HepG2 (cell line): Measurements from ENCODE around the gene AKAP8. TPM values are rescaled to one million over a fixed set of nuclear protein-coding genes. Genes with fewer than 3 reads are reported as not detected.
"Not testable (repeated sequence)": the region's sequence is repeated elsewhere in the genome, so short reads cannot be mapped to it uniquely, and the experiment has no call there.

Experiments
- CREM ChIP-seq, 2 experiments: sonication (generic) in 1 of 2; formaldehyde crosslinking in 1 of 2; IDR thresholded peaks; 2 replicates each; pipeline versions ENCODE4 v1.4.0 to v1.6.1; 2016 to 2020; ENCODE audit warnings: antibody characterized with exemption in 1 of 2, mild to moderate bottlenecking in 1 of 2, missing genetic modification reagents in 1 of 2
- DPF2 ChIP-seq: sonication (generic); formaldehyde crosslinking; IDR thresholded peaks from 2 replicates; pipeline ENCODE4 v1.4.0; 2020; ENCODE audit warnings: mild to moderate bottlenecking, low read depth, missing genetic modification reagents, borderline replicate concordance
- ERF ChIP-seq: IDR thresholded peaks from 2 replicates; pipeline ENCODE4 v1.6.1; 2018; ENCODE audit warnings: missing biosample characterization, missing genetic modification reagents
- GABPB1 ChIP-seq: IDR thresholded peaks from 2 replicates; pipeline ENCODE4 v1.6.1; 2016; ENCODE audit warnings: mild to moderate bottlenecking, missing genetic modification reagents, moderate library complexity, missing compliant biosample characterization
- GATAD1 ChIP-seq: IDR thresholded peaks from 2 replicates; pipeline ENCODE4 v1.6.1; 2016; ENCODE audit warnings: missing genetic modification reagents, missing compliant biosample characterization
- GATAD2A ChIP-seq: IDR thresholded peaks from 2 replicates; pipeline ENCODE4 v1.6.1; 2016
- HDAC1 ChIP-seq: sonication (generic); formaldehyde crosslinking; IDR thresholded peaks from 2 replicates; pipeline ENCODE4 v1.5.1; 2020; ENCODE audit warnings: mild to moderate bottlenecking, missing genetic modification reagents
- HMG20A ChIP-seq: IDR thresholded peaks from 2 replicates; pipeline ENCODE4 v1.6.1; 2016; ENCODE audit warnings: borderline replicate concordance
- HNF4G ChIP-seq, 2 experiments: sonication (generic) in 1 of 2; formaldehyde crosslinking in 1 of 2; IDR thresholded peaks; 2 replicates each; pipeline versions ENCODE4 v1.4.0 to v1.6.1; 2011 to 2020; ENCODE audit warnings: borderline replicate concordance in 2 of 2, low read depth in 2 of 2, mild to moderate bottlenecking in 2 of 2, low read length in 1 of 2, missing genetic modification reagents in 1 of 2, moderate library complexity in 1 of 2
- HOXA3 ChIP-seq: sonication (generic); formaldehyde crosslinking; IDR thresholded peaks from 2 replicates; pipeline ENCODE4 v1.5.0; 2020; ENCODE audit warnings: missing genetic modification reagents
- KLF16 ChIP-seq, 2 experiments: sonication (generic) in 1 of 2; formaldehyde crosslinking in 1 of 2; IDR thresholded peaks; 2 replicates each; pipeline versions ENCODE4 v1.6.1 to v1.8.0; 2016 to 2023; ENCODE audit warnings: missing genetic modification reagents in 2 of 2, missing compliant biosample characterization in 1 of 2
- MYPOP ChIP-seq: sonication (generic); formaldehyde crosslinking; IDR thresholded peaks from 2 replicates; pipeline ENCODE4 v1.8.1; 2023; ENCODE audit warnings: mild to moderate bottlenecking, moderate library complexity, missing genetic modification reagents
- NCOA2 ChIP-seq: sonication (generic); formaldehyde crosslinking; IDR thresholded peaks from 2 replicates; pipeline ENCODE4 v1.8.0; 2022; ENCODE audit warnings: inconsistent platforms
- NCOR1 ChIP-seq: fragments of 200-600 bp; sonication (generic); IDR thresholded peaks from 2 replicates; pipeline ENCODE4 v1.7.0; 2017; ENCODE audit warnings: antibody characterized with exemption, low read length, borderline replicate concordance
- NR2F6 ChIP-seq, 2 experiments: IDR thresholded peaks; 2 replicates each; pipeline ENCODE4 v1.6.1; 2016; ENCODE audit warnings: antibody characterized with exemption in 1 of 2, mild to moderate bottlenecking in 1 of 2
- PATZ1 ChIP-seq: sonication (generic); formaldehyde crosslinking; IDR thresholded peaks from 2 replicates; pipeline ENCODE4 v1.4.0; 2020; ENCODE audit warnings: missing genetic modification reagents
- RXRA ChIP-seq: sonication (generic); formaldehyde crosslinking; IDR thresholded peaks from 2 replicates; pipeline ENCODE4 v1.5.1; 2020; ENCODE audit warnings: missing genetic modification reagents
- RXRB ChIP-seq: IDR thresholded peaks from 2 replicates; pipeline ENCODE4 v1.6.1; 2016; ENCODE audit warnings: borderline replicate concordance, missing genetic modification reagents, missing compliant biosample characterization
- SALL1 ChIP-seq: sonication (generic); formaldehyde crosslinking; IDR thresholded peaks from 2 replicates; pipeline ENCODE4 v1.8.0; 2022; ENCODE audit warnings: mild to moderate bottlenecking, missing genetic modification reagents
- SAP130 ChIP-seq: IDR thresholded peaks from 2 replicates; pipeline ENCODE4 v1.6.1; 2016; ENCODE audit warnings: low read depth
- ZNF788 ChIP-seq: sonication (generic); formaldehyde crosslinking; IDR thresholded peaks from 2 replicates; pipeline ENCODE4 v1.5.0; 2020; ENCODE audit warnings: mild to moderate bottlenecking, missing genetic modification reagents, borderline replicate concordance
- polyA plus RNA-seq, 8 experiments: library from polyadenylated mRNA; depleted of rRNA in 3 of 8; stranded (reverse) in 7 of 8; unstranded in 1 of 8; fragments of >200 nt; fragmentation: Illumina TruSeq in 4 of 8; extraction: Trizol in 4 of 8; gene quantifications; 2 replicates each; pipeline versions ENCODE4 v1.2.1 to v1.2.3, GENCODE V29; 2011 to 2016; ENCODE audit warnings: low read depth in 4 of 8, missing spikeins in 1 of 8, mixed read lengths in 1 of 8; ENCODE audit not compliant: insufficient read depth in 1 of 8
- total RNA-seq, 5 experiments: library from RNA; depleted of rRNA; stranded (reverse); fragments of >200 nt; fragmentation: Illumina TruSeq; extraction: Trizol; gene quantifications; 2 replicates each; pipeline ENCODE4 v1.2.3, GENCODE V29; 2016; ENCODE audit warnings: low read depth in 1 of 5
- TF ChIP-seq, protein P1 (sequence below): IDR thresholded peaks from 2 replicates; pipeline ENCODE4 v1.6.1; 2016; ENCODE audit warnings: low read depth, missing genetic modification reagents, missing compliant biosample characterization

AKAP8 gene
- total and polyA plus RNA-seq, 2 of the 13 experiments (the other 11 are each of a cell fraction or from before 2014, with no cell fraction given), result 15.9 to 22.1 TPM

DNA sequence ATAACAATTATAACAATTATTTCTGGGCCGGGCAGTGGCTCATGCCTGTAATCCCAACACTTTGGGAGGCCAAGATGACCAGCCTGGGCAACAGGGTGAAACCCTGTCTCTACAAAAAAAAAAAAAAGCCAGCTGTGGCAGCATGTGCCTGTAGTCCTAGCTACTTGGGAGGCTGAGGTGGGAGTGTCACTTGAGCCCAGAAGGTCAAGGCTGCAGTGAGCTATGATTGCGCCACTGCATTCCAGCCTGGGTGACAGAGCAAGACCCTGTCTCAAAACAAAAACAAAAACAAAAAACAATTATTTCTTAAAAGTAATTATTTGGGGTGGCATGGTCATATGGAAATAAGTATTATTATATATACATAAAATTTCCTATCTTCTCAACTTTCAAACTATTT, 31.8 kb upstream of the AKAP8 start (continued):
- peak; percentile 37; the same call in 1 of the 2 replicates for TF ChIP-seq GABPB1 (CRISPR knock-in tag)
- TF ChIP-seq DPF2 (CRISPR knock-in tag), result peak; percentile 47; the same call in 1 of the 2 replicates
- TF ChIP-seq HMG20A (CRISPR knock-in tag), result peak; percentile 65; the same call in 1 of the 2 replicates
- TF ChIP-seq GATAD1 (CRISPR knock-in tag), result 0 out of 2 replicates have a peak, but pooled peaks have one; percentile 41
- 0 out of 2 replicates have a peak, but pooled peaks have one; percentile 35 for TF ChIP-seq CREM (IDR thresholded peaks at IDR 0.05)
- not testable (repeated sequence) for TF ChIP-seq CREM (CRISPR knock-in tag; IDR thresholded peaks at IDR 0.05); HNF4G (CRISPR knock-in tag; IDR thresholded peaks at IDR 0.05; ENCODE audit: borderline replicate concordance, low read depth)
- peak; percentile 61; the same call in 1 of the 2 replicates for TF ChIP-seq HOXA3 (CRISPR knock-in tag)
- peak; percentile 27; the same call in 1 of the 2 replicates for TF ChIP-seq HNF4G (IDR thresholded peaks at IDR 0.05; ENCODE audit: borderline replicate concordance, low read depth, low read length)
- peak in 1 of 2 experiments; percentile 73; a peak in 1 of 4 replicates for TF ChIP-seq KLF16 (CRISPR knock-in tag; IDR thresholded peaks at IDR 0.05)
- peak; percentile 53; the same call in 1 of the 2 replicates for TF ChIP-seq NCOR1
- TF ChIP-seq ERF (CRISPR knock-in tag), result peak; percentile 29; the same call in 1 of the 2 replicates
- TF ChIP-seq, protein P1, sequence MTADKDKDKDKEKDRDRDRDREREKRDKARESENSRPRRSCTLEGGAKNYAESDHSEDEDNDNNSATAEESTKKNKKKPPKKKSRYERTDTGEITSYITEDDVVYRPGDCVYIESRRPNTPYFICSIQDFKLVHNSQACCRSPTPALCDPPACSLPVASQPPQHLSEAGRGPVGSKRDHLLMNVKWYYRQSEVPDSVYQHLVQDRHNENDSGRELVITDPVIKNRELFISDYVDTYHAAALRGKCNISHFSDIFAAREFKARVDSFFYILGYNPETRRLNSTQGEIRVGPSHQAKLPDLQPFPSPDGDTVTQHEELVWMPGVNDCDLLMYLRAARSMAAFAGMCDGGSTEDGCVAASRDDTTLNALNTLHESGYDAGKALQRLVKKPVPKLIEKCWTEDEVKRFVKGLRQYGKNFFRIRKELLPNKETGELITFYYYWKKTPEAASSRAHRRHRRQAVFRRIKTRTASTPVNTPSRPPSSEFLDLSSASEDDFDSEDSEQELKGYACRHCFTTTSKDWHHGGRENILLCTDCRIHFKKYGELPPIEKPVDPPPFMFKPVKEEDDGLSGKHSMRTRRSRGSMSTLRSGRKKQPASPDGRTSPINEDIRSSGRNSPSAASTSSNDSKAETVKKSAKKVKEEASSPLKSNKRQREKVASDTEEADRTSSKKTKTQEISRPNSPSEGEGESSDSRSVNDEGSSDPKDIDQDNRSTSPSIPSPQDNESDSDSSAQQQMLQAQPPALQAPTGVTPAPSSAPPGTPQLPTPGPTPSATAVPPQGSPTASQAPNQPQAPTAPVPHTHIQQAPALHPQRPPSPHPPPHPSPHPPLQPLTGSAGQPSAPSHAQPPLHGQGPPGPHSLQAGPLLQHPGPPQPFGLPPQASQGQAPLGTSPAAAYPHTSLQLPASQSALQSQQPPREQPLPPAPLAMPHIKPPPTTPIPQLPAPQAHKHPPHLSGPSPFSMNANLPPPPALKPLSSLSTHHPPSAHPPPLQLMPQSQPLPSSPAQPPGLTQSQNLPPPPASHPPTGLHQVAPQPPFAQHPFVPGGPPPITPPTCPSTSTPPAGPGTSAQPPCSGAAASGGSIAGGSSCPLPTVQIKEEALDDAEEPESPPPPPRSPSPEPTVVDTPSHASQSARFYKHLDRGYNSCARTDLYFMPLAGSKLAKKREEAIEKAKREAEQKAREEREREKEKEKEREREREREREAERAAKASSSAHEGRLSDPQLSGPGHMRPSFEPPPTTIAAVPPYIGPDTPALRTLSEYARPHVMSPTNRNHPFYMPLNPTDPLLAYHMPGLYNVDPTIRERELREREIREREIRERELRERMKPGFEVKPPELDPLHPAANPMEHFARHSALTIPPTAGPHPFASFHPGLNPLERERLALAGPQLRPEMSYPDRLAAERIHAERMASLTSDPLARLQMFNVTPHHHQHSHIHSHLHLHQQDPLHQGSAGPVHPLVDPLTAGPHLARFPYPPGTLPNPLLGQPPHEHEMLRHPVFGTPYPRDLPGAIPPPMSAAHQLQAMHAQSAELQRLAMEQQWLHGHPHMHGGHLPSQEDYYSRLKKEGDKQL (CRISPR knock-in tag), result 0 out of 2 replicates have a peak, but pooled peaks have one; percentile 34
- peak; percentile 71 for TF ChIP-seq SALL1 (CRISPR knock-in tag)
- peak; percentile 69 for TF ChIP-seq NCOA2
- peak; percentile 46; the same call in 1 of the 2 replicates for TF ChIP-seq RXRA (CRISPR knock-in tag)
- TF ChIP-seq ZNF788 (CRISPR knock-in tag), result 0 out of 2 replicates have a peak, but pooled peaks have one; percentile 64
- TF ChIP-seq HDAC1 (CRISPR knock-in tag), result peak; percentile 73; the same call in 1 of the 2 replicates
- peak; percentile 56; the same call in 1 of the 2 replicates for TF ChIP-seq PATZ1 (CRISPR knock-in tag)
- peak; percentile 84 for TF ChIP-seq GATAD2A (CRISPR knock-in tag)
- TF ChIP-seq SAP130 (CRISPR knock-in tag), result peak; percentile 93
- TF ChIP-seq MYPOP, result 0 out of 2 replicates have a peak, but pooled peaks have one; percentile 17
- peak; percentile 96 for TF ChIP-seq NR2F6 (IDR thresholded peaks at IDR 0.05)
- TF ChIP-seq NR2F6 (CRISPR knock-in tag; IDR thresholded peaks at IDR 0.05), result peak; percentile 98
- peak; percentile 76 for TF ChIP-seq RXRB (CRISPR knock-in tag)
